SK-N-SH (cell line): ENCODE results near the gene TTC39A.

ENCODE experiments used
- EP300 ChIP-seq, 2 experiments: IDR thresholded peaks; 2 replicates each; pipeline versions ENCODE4 v1.4.0 to v1.6.1; 2012; ENCODE audit warnings: borderline replicate concordance in 1 of 2, low read depth in 1 of 2, low read length in 1 of 2
- EZH2phosphoT487 ChIP-seq: fragments of 200-600 bp; sonication (generic); IDR thresholded peaks from 2 replicates; pipeline ENCODE4 v1.6.1; 2017; ENCODE audit warnings: low read depth, mixed run types, mild to moderate bottlenecking, antibody characterized with exemption, moderate library complexity, borderline replicate concordance
- FOXJ3 ChIP-seq: sonication (generic); formaldehyde crosslinking; IDR thresholded peaks from 2 replicates; pipeline ENCODE4 v1.5.1; 2020; ENCODE audit warnings: mild to moderate bottlenecking, missing genetic modification reagents
- FOXM1 ChIP-seq: IDR thresholded peaks from 2 replicates; pipeline ENCODE4 v1.4.0; 2012; ENCODE audit warnings: low read depth, mild to moderate bottlenecking
- GABPA ChIP-seq: IDR thresholded peaks from 2 replicates; pipeline ENCODE4 v1.4.0; 2012; ENCODE audit warnings: low read depth, mild to moderate bottlenecking
- JUND ChIP-seq: IDR thresholded peaks from 2 replicates; pipeline ENCODE4 v1.4.0; 2012
- RAD21 ChIP-seq: IDR thresholded peaks from 2 replicates; pipeline ENCODE4 v1.6.1; 2012; ENCODE audit warnings: mild to moderate bottlenecking, low read length
- TAF1 ChIP-seq: IDR thresholded peaks from 2 replicates; pipeline ENCODE4 v1.6.1; 2012; ENCODE audit warnings: low read depth, mild to moderate bottlenecking, low read length, moderate library complexity, borderline replicate concordance
- TF ChIP-seq, protein P1 (sequence below): fragments of 150-350 bp; IDR thresholded peaks from 2 replicates; pipeline ENCODE4 v1.6.1; 2017; ENCODE audit warnings: antibody characterized with exemption, low read length, low read depth, borderline replicate concordance
- TF ChIP-seq, protein P2 (sequence below): fragments of 200-600 bp; sonication (generic); IDR thresholded peaks from 2 replicates; pipeline ENCODE4 v1.6.1; 2017; ENCODE audit warnings: antibody characterized with exemption, mild to moderate bottlenecking, moderate library complexity
- TF ChIP-seq, protein P3 (sequence below): IDR thresholded peaks from 2 replicates; pipeline ENCODE4 v1.4.0; 2012; ENCODE audit warnings: low read depth

DNA sequence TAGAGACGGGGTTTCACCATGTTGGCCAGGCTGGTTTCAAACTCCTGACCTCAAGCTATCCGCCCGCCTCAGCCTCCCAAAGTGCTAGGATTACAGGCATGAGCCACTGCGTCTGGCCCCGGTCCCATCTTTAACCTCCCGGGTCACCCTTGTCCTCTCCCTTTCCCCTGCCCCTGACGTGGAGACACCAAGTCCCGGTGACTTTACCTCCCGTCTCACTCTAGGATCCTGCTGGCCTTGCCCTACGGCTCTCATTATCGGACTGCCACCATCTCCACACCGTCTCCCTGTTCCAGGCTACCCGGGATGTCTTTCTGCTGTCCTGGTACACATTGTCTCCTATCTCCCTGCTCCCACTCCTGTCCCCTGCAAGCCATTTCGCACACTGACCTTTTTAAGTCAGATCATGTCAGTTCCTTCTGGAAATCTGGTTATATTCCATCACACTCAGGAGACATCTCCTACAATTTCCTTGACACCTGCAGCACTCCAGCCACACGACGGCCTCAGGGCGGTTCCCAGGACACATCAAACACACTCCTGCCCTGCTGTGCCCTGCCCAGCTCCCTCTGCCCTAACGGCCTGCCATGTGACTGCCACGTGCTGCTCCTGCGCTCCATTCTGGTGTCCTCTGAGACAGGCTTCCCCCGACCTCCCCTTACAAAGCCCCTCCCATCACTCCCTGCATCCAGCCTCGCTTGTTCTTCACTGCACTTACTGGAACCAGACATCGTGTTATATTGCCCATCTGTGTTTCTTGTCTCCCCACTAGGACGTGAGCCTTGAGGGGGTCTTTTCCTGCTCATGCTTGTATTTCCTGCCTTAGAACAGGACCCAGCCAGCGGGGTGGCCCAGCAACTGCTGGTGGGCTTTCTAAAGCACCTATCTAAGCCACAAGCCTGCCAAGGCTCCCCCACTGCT lies 32.7 kb downstream of the TTC39A start:
- no peak for TF ChIP-seq RAD21
- TF ChIP-seq, protein P1, sequence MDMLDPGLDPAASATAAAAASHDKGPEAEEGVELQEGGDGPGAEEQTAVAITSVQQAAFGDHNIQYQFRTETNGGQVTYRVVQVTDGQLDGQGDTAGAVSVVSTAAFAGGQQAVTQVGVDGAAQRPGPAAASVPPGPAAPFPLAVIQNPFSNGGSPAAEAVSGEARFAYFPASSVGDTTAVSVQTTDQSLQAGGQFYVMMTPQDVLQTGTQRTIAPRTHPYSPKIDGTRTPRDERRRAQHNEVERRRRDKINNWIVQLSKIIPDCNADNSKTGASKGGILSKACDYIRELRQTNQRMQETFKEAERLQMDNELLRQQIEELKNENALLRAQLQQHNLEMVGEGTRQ = no peak
- TF ChIP-seq JUND = no peak
- TF ChIP-seq, protein P2, sequence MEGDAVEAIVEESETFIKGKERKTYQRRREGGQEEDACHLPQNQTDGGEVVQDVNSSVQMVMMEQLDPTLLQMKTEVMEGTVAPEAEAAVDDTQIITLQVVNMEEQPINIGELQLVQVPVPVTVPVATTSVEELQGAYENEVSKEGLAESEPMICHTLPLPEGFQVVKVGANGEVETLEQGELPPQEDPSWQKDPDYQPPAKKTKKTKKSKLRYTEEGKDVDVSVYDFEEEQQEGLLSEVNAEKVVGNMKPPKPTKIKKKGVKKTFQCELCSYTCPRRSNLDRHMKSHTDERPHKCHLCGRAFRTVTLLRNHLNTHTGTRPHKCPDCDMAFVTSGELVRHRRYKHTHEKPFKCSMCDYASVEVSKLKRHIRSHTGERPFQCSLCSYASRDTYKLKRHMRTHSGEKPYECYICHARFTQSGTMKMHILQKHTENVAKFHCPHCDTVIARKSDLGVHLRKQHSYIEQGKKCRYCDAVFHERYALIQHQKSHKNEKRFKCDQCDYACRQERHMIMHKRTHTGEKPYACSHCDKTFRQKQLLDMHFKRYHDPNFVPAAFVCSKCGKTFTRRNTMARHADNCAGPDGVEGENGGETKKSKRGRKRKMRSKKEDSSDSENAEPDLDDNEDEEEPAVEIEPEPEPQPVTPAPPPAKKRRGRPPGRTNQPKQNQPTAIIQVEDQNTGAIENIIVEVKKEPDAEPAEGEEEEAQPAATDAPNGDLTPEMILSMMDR = no peak
- TF ChIP-seq, protein P3, sequence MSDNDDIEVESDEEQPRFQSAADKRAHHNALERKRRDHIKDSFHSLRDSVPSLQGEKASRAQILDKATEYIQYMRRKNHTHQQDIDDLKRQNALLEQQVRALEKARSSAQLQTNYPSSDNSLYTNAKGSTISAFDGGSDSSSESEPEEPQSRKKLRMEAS = no peak
- no peak for TF ChIP-seq EP300 (IDR thresholded peaks at IDR 0.05; ENCODE audit: borderline replicate concordance in 1 of 2, low read depth in 1 of 2, low read length in 1 of 2)
- TF ChIP-seq FOXM1 = no peak
- TF ChIP-seq FOXJ3 = no peak
- TF ChIP-seq EZH2phosphoT487 = no peak
- no peak for TF ChIP-seq GABPA
- no peak for TF ChIP-seq TAF1
